Tibial artery (tissue), 4 donors: ENCODE data around the gene RBPMS2.
"Not testable (repeated sequence)": the region's sequence is repeated elsewhere in the genome, so short reads cannot be mapped to it uniquely, and the experiment has no call there.

Experiments
- DNase-seq, 2 donors: peaks; one replicate each; pipeline ENCODE4 v3.0.0-alpha.2; 2019
- H3K27ac ChIP-seq, 2 donors: fragments of 200-600 bp; sonication (generic) in 1 of 2; 1 replicate in 1 of 2; 2 replicates in 1 of 2; pipeline ENCODE4 v1.5.1; 2018 to 2019; ENCODE audit warnings: mild to moderate bottlenecking in 1 of 2
- H3K27me3 ChIP-seq, 2 donors: fragments of 200-600 bp; sonication (generic) in 1 of 2; one replicate each; pipeline versions ENCODE4 v1.5.1 to v1.6.0; 2016 to 2019
- H3K36me3 ChIP-seq, 3 donors: fragments of 200-600 bp; sonication (generic) in 2 of 3; one replicate each; pipeline ENCODE4 v1.5.1; 2016 to 2019; ENCODE audit warnings: mild to moderate bottlenecking in 2 of 3
- H3K4me1 ChIP-seq, 4 donors: fragments of 200-600 bp; sonication (generic) in 2 of 4; 1 replicate in 3 of 4; 2 replicates in 1 of 4; pipeline ENCODE4 v1.5.1; 2016 to 2019
- H3K4me3 ChIP-seq, 2 donors: fragments of 200-600 bp; sonication (generic) in 1 of 2; 1 replicate in 1 of 2; 2 replicates in 1 of 2; pipeline ENCODE4 v1.5.1; 2018 to 2019; ENCODE audit warnings: mild to moderate bottlenecking in 2 of 2
- H3K9me3 ChIP-seq, 3 donors: fragments of 200-600 bp; sonication (generic) in 1 of 3; one replicate each; pipeline ENCODE4 v1.5.1; 2016 to 2019
- intact Hi-C: fragments of 100-400 bp; cut with DNase I; formaldehyde crosslinking; loops from one replicate; pipeline ENCODE4 v1.15.0; 2023; ENCODE audit warnings: low total_unique reads
- TF ChIP-seq, protein P1 (sequence below), 2 experiments: fragments of 200-600 bp in 1 of 2; fragments of 450-650 bp in 1 of 2; IDR thresholded peaks; one replicate each; pipeline ENCODE4 v1.5.1; 2017 to 2019; ENCODE audit warnings: antibody characterized with exemption in 2 of 2, mild to moderate bottlenecking in 1 of 2, moderate library complexity in 1 of 2

Gene RBPMS2

DNA sequence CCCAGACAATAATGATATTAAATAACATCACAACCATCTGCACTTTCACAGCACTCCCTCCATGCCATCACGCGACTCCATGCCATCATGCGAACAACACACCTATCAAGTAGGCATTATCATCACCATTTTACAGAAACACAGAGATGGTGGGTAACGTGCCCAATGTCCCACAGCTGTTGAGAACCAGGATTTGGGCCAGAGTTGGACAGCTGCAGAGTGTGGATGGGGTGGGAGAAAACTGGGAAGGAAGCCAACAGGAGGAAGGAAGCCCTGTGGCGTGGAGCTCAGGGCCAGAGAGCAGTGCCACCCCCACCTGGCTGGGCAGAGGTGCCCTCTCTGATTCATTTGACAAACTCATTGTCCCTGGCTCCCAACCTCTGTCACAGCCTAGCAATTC lies 29.0 kb downstream of the RBPMS2 start:
- peaks cover 5 to 11% (median 11%) of the 10 kb centered on the region in 3 donors for H3K36me3 ChIP-seq
- H3K27ac ChIP-seq, result peak overlapping the region; percentile 83 to 96
- peaks cover 0 to 76% (median 22%) of the 10 kb centered on the region in 4 donors for H3K4me1 ChIP-seq
- H3K9me3 ChIP-seq, result no peaks in the 10 kb centered on the region
- TF ChIP-seq, protein P1, sequence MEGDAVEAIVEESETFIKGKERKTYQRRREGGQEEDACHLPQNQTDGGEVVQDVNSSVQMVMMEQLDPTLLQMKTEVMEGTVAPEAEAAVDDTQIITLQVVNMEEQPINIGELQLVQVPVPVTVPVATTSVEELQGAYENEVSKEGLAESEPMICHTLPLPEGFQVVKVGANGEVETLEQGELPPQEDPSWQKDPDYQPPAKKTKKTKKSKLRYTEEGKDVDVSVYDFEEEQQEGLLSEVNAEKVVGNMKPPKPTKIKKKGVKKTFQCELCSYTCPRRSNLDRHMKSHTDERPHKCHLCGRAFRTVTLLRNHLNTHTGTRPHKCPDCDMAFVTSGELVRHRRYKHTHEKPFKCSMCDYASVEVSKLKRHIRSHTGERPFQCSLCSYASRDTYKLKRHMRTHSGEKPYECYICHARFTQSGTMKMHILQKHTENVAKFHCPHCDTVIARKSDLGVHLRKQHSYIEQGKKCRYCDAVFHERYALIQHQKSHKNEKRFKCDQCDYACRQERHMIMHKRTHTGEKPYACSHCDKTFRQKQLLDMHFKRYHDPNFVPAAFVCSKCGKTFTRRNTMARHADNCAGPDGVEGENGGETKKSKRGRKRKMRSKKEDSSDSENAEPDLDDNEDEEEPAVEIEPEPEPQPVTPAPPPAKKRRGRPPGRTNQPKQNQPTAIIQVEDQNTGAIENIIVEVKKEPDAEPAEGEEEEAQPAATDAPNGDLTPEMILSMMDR (IDR thresholded peaks at IDR 0.05), result no peak
- intact Hi-C loops, result no loop called here
- no peak for DNase-seq
- H3K27me3 ChIP-seq, result no peaks in the 10 kb centered on the region
- no peak overlapping the region for H3K4me3 ChIP-seq

DNA sequence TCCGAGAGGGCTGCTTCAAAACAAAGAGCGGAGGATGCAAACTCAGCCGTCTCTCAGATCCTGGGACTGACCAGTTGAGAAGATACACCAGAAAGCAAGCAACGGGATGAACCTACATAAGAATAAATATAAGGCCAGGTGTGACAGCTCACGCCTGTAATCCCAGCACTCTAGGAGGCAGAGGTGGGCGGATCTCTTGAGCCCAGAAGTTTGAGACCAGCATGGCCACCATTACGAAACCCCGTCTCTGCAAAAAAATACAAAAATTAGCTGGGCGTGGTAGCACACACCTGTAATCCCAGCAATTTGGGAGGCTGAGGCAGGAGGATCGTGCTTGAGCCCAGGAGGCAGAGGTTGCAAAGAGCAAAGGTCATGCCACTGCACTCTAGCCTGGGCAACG lies 31.7 kb downstream of the RBPMS2 start:
- DNase-seq, result no peak
- TF ChIP-seq, protein P1 (IDR thresholded peaks at IDR 0.05), result no peak
- H3K27me3 ChIP-seq, result no peaks in the 10 kb centered on the region
- H3K4me1 ChIP-seq, result peaks cover 0 to 71% (median 14%) of the 10 kb centered on the region in 4 donors
- peak overlapping the region; percentile 62 to 78 for H3K27ac ChIP-seq
- peaks cover 5 to 16% (median 15%) of the 10 kb centered on the region in 3 donors for H3K36me3 ChIP-seq
- H3K9me3 ChIP-seq, result no peaks in the 10 kb centered on the region
- no peak overlapping the region for H3K4me3 ChIP-seq
- intact Hi-C loops, result loop anchor here (2.0 to 5.0 kb wide), 2 partner anchors 31 to 154 kb away; partner anchors contain the start of gene RBPMS2

DNA sequence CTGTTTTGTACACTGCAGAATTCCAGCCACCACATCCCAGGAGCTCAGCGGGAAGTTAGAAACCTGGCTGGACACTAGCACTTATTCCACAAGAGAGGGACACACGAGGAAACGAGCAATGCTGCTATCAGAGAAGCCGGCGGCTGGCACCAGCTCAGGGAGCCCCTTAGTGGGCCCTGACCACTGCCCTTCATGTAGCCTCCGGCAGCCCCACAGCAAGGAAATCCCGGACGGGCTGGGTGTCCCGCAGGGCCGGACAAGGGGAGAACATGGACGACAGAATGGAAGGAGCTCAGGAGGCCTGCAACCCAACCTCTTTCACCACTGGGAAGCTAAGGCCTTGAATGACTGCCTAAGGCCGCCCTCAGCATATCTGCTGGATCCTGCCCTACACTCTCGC lies 32.5 kb downstream of the RBPMS2 start:
- H3K27ac ChIP-seq, result peak overlapping the region; percentile 62 to 78
- TF ChIP-seq, protein P1 (IDR thresholded peaks at IDR 0.05), result no peak
- peaks cover 0 to 63% (median 10%) of the 10 kb centered on the region in 4 donors for H3K4me1 ChIP-seq
- H3K4me3 ChIP-seq, result no peak overlapping the region
- DNase-seq, result no peak
- intact Hi-C loops, result loop anchor here (2.0 to 5.0 kb wide), 2 partner anchors 32 to 154 kb away; partner anchors contain the start of gene RBPMS2
- no peaks in the 10 kb centered on the region for H3K27me3 ChIP-seq
- no peaks in the 10 kb centered on the region for H3K9me3 ChIP-seq
- peaks cover under 1 to 8% (median 8%) of the 10 kb centered on the region in 3 donors for H3K36me3 ChIP-seq

DNA sequence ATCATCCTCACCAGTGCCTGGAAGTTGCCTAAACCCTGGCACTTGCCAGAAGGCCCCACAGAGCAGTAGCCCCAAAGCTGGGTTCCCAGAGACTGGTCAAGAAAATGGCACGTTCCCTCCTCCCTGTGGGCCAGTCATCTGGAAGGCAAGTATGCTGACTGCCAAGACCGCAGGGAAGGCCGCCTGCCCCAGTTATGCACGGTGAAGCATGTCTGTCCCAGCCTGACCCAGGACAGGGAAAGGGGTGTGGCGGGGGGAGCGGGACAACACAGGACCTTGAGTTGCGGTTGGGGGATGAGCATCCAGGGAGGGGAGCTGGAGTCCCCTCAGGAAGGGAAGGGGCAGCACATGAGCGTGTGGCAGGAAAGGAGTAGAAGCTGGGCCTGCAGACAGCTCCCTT lies 33.0 kb downstream of the RBPMS2 start:
- DNase-seq, result peak in 1 of 2 donors; percentile 85
- Histone ChIP-seq H3K9me3 (no peaks in the 10 kb centered on the region), H3K36me3 (peaks cover 0 to 11% (median 8%) of the 10 kb centered on the region in 3 donors), H3K27me3 (no peaks in the 10 kb centered on the region), H3K4me3 (no peak overlapping the region), H3K4me1 (peaks cover 0 to 58% (median 8%) of the 10 kb centered on the region in 4 donors), H3K27ac (peak overlapping the region; percentile 62 to 78)
- TF ChIP-seq, protein P1 (IDR thresholded peaks at IDR 0.05), result no peak
- intact Hi-C loops, result loop anchor here (2.0 to 5.0 kb wide), 2 partner anchors 32 to 155 kb away; partner anchors contain the start of gene RBPMS2

DNA sequence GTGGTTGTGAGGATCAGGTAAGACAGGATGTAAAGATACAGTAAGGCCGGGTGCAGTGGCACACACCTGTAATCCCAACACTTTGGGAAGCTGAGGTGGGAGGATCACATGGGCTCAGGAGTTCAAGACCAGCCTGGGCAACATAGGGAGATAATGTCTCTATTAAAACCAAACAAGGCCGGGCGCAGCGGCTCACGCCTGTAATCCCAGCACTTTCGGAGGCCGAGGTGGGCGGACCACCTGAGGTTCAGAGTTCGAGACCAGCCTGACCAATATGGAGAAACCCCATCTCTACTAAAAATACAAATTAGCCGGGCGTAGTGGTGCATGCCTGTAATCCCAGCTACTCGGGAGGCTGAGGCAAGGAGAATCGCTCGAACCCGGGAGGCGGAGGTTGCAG lies 33.7 kb downstream of the RBPMS2 start:
- DNase-seq, H3K4me3 ChIP-seq, H3K27me3 ChIP-seq, H3K9me3 ChIP-seq: not testable (repeated sequence)
- Histone ChIP-seq H3K27ac (peak overlapping the region; percentile 62 to 78), H3K4me1 (peaks cover 0 to 55% (median 4%) of the 10 kb centered on the region in 4 donors), H3K36me3 (peaks cover 0 to 11% (median 8%) of the 10 kb centered on the region in 3 donors)
- intact Hi-C loops, result loop anchor here (2.0 to 5.0 kb wide), 2 partner anchors 33 to 156 kb away; partner anchors contain the start of gene RBPMS2

DNA sequence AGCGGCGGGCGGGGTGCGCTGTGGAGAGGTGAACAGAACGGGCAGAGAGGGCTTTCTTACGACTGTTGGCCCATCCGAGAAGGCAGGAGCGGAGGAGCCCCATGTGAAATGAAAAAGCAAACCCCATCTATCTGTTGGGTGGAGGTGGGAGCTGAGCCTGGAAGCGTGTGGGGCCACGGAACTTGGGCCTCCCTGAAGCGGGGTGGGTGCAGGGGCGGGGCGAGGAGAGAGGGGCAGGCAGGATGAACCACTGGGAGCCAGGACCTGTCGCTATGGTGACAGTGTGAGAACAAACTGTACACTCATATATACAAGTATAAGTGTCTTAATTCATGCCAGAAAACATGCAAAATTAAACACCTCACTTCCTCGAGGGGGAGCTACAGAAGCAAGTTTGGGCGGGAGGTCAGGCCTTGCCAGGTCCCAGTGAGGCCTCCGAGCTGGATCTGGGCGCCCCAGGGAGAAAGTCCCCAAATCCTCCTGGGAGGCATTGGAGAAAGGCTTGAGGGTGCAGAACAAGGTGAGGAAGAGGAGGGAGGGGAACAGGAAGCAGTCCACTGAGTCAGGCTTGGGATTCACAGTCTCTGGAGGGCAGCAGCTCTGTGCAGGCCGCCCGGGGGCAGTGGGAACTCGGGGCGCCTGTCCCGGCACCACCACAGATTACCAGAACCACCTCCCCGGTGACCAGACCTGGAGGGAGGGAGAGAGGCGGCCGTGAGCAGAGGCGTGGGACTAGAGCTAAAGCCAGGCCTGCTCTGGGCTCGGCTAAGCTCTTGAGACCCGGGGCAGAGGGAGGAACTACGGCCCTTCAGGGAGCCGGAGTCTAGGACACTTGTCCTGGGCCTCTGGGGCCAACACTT lies 34.8 kb downstream of the RBPMS2 start:
- TF ChIP-seq, protein P1 (IDR thresholded peaks at IDR 0.05), result no peak
- H3K27ac ChIP-seq, result peak overlapping the region; percentile 62 to 78
- H3K4me1 ChIP-seq, result peaks cover 0 to 49% (median 1%) of the 10 kb centered on the region in 4 donors
- H3K27me3 ChIP-seq, result no peaks in the 10 kb centered on the region
- intact Hi-C loops, result loop anchor here (5.0 kb wide), 1 partner anchor 157 kb away; no protein-coding TSS in a partner anchor
- no peaks in the 10 kb centered on the region for H3K9me3 ChIP-seq
- DNase-seq, result peak; percentile 52 to 84
- H3K36me3 ChIP-seq, result peaks cover 0 to 11% (median 8%) of the 10 kb centered on the region in 3 donors
- no peak overlapping the region for H3K4me3 ChIP-seq
